Thyroid gland (tissue), 4 donors: Measurements from ENCODE around the gene SORT1. TPM values are rescaled to one million over a fixed set of nuclear protein-coding genes. Genes with fewer than 3 reads are reported as not detected.

ENCODE experiments used
- DNase-seq, 2 donors: peaks; one replicate each; pipeline ENCODE4 v3.0.0-alpha.2; 2019
- H3K27ac ChIP-seq, 3 donors: fragments of 200-600 bp; sonication (generic); 1 replicate in 2 of 3; 2 replicates in 1 of 3; pipeline ENCODE4 v1.5.1; 2016 to 2019; ENCODE audit warnings: mild to moderate bottlenecking in 1 of 3, moderate library complexity in 1 of 3
- H3K27me3 ChIP-seq: fragments of 200-600 bp; sonication (generic); one replicate; pipeline ENCODE4 v1.5.1; 2019
- H3K36me3 ChIP-seq, 2 donors: fragments of 200-600 bp; sonication (generic); one replicate each; pipeline ENCODE4 v1.5.1; 2016 to 2019
- H3K4me1 ChIP-seq, 2 donors: fragments of 200-600 bp; sonication (generic); one replicate each; pipeline ENCODE4 v1.5.1; 2017 to 2019
- H3K4me3 ChIP-seq, 3 donors: fragments of 200-600 bp; sonication (generic); replicated peaks in 1 of 3; 1 replicate in 2 of 3; 2 replicates in 1 of 3; pipeline ENCODE4 v1.5.1; 2016; ENCODE audit warnings: mild to moderate bottlenecking in 1 of 3
- H3K9me3 ChIP-seq: fragments of 200-600 bp; sonication (generic); one replicate; pipeline ENCODE4 v1.5.1; 2017
- POLR2A ChIP-seq, 2 donors: fragments of 450-650 bp; IDR thresholded peaks; one replicate each; pipeline ENCODE4 v1.6.1; 2017; ENCODE audit warnings: antibody characterized with exemption in 2 of 2, mild to moderate bottlenecking in 2 of 2, moderate library complexity in 1 of 2
- WGBS, 2 donors: methylation state at CpG; one replicate each; pipeline ENCODE4 v1.1.5; 2017; 5-methylcytosine and 5-hydroxymethylcytosine counted together
- intact Hi-C: fragments of 100-400 bp; cut with DNase I; formaldehyde crosslinking; loops from one replicate; pipeline ENCODE4 v1.15.1; 2023
- total RNA-seq, 4 donors: library from RNA; depleted of rRNA; stranded (reverse); fragments of >200 nt; gene quantifications; one replicate each; pipeline ENCODE4 v1.2.3, GENCODE V29; 2016
- TF ChIP-seq, protein P1 (sequence below), 6 experiments: fragments of 200-600 bp in 3 of 6; fragments of 450-650 bp in 3 of 6; sonication (generic) in 3 of 6; IDR thresholded peaks; one replicate each; pipeline ENCODE4 v1.5.1; 2016 to 2019; ENCODE audit warnings: antibody characterized with exemption in 6 of 6, mild to moderate bottlenecking in 2 of 6, inconsistent platforms in 1 of 6, moderate library complexity in 1 of 6

SORT1 gene
- total RNA-seq, 4 donors from 2014 or later: 65.7 to 152 (median 137) TPM

DNA sequence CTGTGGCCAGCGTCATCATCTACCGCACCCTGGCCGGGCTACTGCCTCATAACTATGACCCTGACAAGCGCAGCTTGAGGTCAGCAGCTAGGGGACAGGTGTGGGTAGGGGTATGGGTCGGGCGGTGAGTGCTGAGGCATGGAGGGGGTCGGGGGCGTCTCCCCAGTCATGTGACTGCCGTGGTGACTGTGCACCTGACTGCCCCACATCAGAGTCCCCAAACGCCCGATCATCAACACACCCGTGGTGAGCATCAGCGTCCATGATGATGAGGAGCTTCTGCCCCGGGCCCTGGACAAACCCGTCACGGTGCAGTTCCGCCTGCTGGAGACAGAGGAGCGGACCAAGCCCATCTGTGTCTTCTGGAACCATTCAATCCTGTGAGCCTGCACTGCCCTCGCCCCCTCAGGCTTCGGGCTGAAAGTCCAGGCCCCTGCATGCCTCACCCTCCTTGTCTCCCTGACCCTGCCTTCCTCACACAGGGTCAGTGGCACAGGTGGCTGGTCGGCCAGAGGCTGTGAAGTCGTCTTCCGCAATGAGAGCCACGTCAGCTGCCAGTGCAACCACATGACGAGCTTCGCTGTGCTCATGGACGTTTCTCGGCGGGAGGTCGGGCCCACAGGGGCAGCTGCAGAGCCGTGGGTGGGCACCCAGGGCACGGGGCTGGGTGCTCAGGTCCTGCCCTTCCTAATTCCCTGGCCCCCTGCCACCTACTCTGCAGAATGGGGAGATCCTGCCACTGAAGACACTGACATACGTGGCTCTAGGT is 128.3 kb downstream of the SORT1 start:
- no peak for TF ChIP-seq POLR2A (IDR thresholded peaks at IDR 0.05)
- TF ChIP-seq, protein P1, sequence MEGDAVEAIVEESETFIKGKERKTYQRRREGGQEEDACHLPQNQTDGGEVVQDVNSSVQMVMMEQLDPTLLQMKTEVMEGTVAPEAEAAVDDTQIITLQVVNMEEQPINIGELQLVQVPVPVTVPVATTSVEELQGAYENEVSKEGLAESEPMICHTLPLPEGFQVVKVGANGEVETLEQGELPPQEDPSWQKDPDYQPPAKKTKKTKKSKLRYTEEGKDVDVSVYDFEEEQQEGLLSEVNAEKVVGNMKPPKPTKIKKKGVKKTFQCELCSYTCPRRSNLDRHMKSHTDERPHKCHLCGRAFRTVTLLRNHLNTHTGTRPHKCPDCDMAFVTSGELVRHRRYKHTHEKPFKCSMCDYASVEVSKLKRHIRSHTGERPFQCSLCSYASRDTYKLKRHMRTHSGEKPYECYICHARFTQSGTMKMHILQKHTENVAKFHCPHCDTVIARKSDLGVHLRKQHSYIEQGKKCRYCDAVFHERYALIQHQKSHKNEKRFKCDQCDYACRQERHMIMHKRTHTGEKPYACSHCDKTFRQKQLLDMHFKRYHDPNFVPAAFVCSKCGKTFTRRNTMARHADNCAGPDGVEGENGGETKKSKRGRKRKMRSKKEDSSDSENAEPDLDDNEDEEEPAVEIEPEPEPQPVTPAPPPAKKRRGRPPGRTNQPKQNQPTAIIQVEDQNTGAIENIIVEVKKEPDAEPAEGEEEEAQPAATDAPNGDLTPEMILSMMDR (IDR thresholded peaks at IDR 0.05): no peak
- WGBS, 2 donors: 90 to 94% methylated on average over 23 to 33 of the region's 33 CpGs
- intact Hi-C loops: loop anchor here (5.0 to 10.0 kb wide), 2 partner anchors 133 to 265 kb away; partner anchors contain the start of gene GPR61
- Histone ChIP-seq H3K36me3 (peaks cover 29 to 36% of the 10 kb centered on the region in 2 donors), H3K4me1 (peaks cover 5% of the 10 kb centered on the region in 2 donors), H3K27me3 (no peaks in the 10 kb centered on the region), H3K9me3 (no peaks in the 10 kb centered on the region), H3K4me3 (no peak overlapping the region), H3K27ac (no peak overlapping the region)
- DNase-seq: no peak

GRCh38 chr1:109268431-109269211 is 129.1 kb downstream of the SORT1 start:
- no peak for TF ChIP-seq POLR2A (IDR thresholded peaks at IDR 0.05)
- TF ChIP-seq, protein P1 (IDR thresholded peaks at IDR 0.05): no peak
- H3K9me3 ChIP-seq: no peaks in the 10 kb centered on the region
- no peaks in the 10 kb centered on the region for H3K27me3 ChIP-seq
- intact Hi-C loops: loop anchor here (5.0 to 10.0 kb wide), 2 partner anchors 134 to 266 kb away; partner anchors contain the start of gene GPR61
- H3K4me3 ChIP-seq: no peak overlapping the region
- DNase-seq: no peak
- H3K27ac ChIP-seq: no peak overlapping the region
- H3K36me3 ChIP-seq: peaks cover 33 to 36% of the 10 kb centered on the region in 2 donors
- 89 to 97% methylated on average over 13 to 18 of the region's 29 CpGs for WGBS, 2 donors
- H3K4me1 ChIP-seq: no peaks in the 10 kb centered on the region

- DNase-seq: no peak
- Histone ChIP-seq H3K27me3 (no peaks in the 10 kb centered on the region), H3K4me3 (no peak overlapping the region), H3K9me3 (no peaks in the 10 kb centered on the region), H3K27ac (no peak overlapping the region), H3K36me3 (peaks cover 33 to 36% of the 10 kb centered on the region in 2 donors), H3K4me1 (no peaks in the 10 kb centered on the region)
- 97 to 99% methylated on average over 8 to 17 of the region's 17 CpGs for WGBS, 2 donors
- intact Hi-C loops: loop anchor here (5.0 to 10.0 kb wide), 2 partner anchors 134 to 267 kb away; partner anchors contain the start of gene GPR61
- TF ChIP-seq, protein P1 (IDR thresholded peaks at IDR 0.05): no peak
- TF ChIP-seq POLR2A (IDR thresholded peaks at IDR 0.05): no peak
Observed at GRCh38 chr1:109267743-109268300, 129.9 kb downstream of the SORT1 start.

- TF ChIP-seq POLR2A (IDR thresholded peaks at IDR 0.05): no peak
- TF ChIP-seq, protein P1 (IDR thresholded peaks at IDR 0.05): no peak
- no peaks in the 10 kb centered on the region for H3K9me3 ChIP-seq
- no peaks in the 10 kb centered on the region for H3K4me1 ChIP-seq
- no peaks in the 10 kb centered on the region for H3K27me3 ChIP-seq
- no peak overlapping the region for H3K4me3 ChIP-seq
- no peak overlapping the region for H3K27ac ChIP-seq
- no peak for DNase-seq
- WGBS, 2 donors: 79 to 93% methylated on average over 11 of the region's 11 CpGs
- intact Hi-C loops: loop anchor here (5.0 to 10.0 kb wide), 2 partner anchors 135 to 268 kb away; partner anchors contain the start of gene GPR61
- peaks cover 33 to 36% of the 10 kb centered on the region in 2 donors for H3K36me3 ChIP-seq
Observed at GRCh38 chr1:109266965-109267364, 130.8 kb downstream of the SORT1 start.
